ENCODE data around the gene SGSM2. TPM values are rescaled to one million over a fixed set of nuclear protein-coding genes. Genes with fewer than 3 reads are reported as not detected.

SGSM2 gene
- total and polyA plus RNA-seq, 2 experiments from 2014 or later = 13.7 to 52.4 TPM

DNA sequence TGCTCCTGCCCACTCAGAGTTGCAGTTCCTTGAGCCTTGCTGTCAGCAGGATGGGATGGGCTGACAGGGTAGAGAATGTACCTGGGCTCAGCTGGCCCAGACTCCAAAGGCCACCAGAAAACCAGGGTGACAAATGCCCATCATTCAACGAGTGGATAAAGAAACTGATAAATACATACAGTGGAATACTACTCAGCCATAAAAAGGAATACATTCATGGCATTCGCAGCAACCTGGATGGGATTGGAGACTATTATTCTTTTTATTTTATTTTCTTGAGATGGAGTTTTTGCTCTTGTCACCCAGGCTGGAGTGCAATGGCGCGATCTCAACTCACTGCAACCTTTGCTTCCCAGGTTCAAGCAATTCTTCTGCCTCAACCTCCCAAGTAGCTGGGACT, 19.9 kb downstream of the SGSM2 start:
- no peaks in the 10 kb centered on the region; the same call in 1 of the 2 replicates for H3K4me1 ChIP-seq (ENCODE audit: insufficient read depth)
- H4K20me1 ChIP-seq (replicated peaks; ENCODE audit: insufficient read depth) = no peaks in the 10 kb centered on the region
- Mint-ChIP-seq H3K9me3 (no peaks in the 10 kb centered on the region), H3K4me3 (no peak overlapping the region), H3K4me1 (peaks cover 6% of the 10 kb centered on the region; the same call in 2 of the 3 replicates), H3K27me3 (ENCODE audit: insufficient read depth, low read depth, poor library complexity) (peaks cover 4% of the 10 kb centered on the region), H3K27ac (no peak overlapping the region), H3K36me3 (ENCODE audit: low read depth) (peaks cover 3% of the 10 kb centered on the region; the same call in 1 of the 3 replicates)
- H3K9me2 ChIP-seq (ENCODE audit: insufficient read depth) = no peaks in the 10 kb centered on the region
- TF ChIP-seq NANOG (IDR thresholded peaks at IDR 0.05; ENCODE audit: borderline replicate concordance) = no peak
- TF ChIP-seq CREB1 (CRISPR knock-in tag; IDR thresholded peaks at IDR 0.05; ENCODE audit: low read depth) = no peak
- TF ChIP-seq, protein P1, sequence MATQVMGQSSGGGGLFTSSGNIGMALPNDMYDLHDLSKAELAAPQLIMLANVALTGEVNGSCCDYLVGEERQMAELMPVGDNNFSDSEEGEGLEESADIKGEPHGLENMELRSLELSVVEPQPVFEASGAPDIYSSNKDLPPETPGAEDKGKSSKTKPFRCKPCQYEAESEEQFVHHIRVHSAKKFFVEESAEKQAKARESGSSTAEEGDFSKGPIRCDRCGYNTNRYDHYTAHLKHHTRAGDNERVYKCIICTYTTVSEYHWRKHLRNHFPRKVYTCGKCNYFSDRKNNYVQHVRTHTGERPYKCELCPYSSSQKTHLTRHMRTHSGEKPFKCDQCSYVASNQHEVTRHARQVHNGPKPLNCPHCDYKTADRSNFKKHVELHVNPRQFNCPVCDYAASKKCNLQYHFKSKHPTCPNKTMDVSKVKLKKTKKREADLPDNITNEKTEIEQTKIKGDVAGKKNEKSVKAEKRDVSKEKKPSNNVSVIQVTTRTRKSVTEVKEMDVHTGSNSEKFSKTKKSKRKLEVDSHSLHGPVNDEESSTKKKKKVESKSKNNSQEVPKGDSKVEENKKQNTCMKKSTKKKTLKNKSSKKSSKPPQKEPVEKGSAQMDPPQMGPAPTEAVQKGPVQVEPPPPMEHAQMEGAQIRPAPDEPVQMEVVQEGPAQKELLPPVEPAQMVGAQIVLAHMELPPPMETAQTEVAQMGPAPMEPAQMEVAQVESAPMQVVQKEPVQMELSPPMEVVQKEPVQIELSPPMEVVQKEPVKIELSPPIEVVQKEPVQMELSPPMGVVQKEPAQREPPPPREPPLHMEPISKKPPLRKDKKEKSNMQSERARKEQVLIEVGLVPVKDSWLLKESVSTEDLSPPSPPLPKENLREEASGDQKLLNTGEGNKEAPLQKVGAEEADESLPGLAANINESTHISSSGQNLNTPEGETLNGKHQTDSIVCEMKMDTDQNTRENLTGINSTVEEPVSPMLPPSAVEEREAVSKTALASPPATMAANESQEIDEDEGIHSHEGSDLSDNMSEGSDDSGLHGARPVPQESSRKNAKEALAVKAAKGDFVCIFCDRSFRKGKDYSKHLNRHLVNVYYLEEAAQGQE (IDR thresholded peaks at IDR 0.05; ENCODE audit: unreplicated experiment) = no peak
- TF ChIP-seq, protein P2, sequence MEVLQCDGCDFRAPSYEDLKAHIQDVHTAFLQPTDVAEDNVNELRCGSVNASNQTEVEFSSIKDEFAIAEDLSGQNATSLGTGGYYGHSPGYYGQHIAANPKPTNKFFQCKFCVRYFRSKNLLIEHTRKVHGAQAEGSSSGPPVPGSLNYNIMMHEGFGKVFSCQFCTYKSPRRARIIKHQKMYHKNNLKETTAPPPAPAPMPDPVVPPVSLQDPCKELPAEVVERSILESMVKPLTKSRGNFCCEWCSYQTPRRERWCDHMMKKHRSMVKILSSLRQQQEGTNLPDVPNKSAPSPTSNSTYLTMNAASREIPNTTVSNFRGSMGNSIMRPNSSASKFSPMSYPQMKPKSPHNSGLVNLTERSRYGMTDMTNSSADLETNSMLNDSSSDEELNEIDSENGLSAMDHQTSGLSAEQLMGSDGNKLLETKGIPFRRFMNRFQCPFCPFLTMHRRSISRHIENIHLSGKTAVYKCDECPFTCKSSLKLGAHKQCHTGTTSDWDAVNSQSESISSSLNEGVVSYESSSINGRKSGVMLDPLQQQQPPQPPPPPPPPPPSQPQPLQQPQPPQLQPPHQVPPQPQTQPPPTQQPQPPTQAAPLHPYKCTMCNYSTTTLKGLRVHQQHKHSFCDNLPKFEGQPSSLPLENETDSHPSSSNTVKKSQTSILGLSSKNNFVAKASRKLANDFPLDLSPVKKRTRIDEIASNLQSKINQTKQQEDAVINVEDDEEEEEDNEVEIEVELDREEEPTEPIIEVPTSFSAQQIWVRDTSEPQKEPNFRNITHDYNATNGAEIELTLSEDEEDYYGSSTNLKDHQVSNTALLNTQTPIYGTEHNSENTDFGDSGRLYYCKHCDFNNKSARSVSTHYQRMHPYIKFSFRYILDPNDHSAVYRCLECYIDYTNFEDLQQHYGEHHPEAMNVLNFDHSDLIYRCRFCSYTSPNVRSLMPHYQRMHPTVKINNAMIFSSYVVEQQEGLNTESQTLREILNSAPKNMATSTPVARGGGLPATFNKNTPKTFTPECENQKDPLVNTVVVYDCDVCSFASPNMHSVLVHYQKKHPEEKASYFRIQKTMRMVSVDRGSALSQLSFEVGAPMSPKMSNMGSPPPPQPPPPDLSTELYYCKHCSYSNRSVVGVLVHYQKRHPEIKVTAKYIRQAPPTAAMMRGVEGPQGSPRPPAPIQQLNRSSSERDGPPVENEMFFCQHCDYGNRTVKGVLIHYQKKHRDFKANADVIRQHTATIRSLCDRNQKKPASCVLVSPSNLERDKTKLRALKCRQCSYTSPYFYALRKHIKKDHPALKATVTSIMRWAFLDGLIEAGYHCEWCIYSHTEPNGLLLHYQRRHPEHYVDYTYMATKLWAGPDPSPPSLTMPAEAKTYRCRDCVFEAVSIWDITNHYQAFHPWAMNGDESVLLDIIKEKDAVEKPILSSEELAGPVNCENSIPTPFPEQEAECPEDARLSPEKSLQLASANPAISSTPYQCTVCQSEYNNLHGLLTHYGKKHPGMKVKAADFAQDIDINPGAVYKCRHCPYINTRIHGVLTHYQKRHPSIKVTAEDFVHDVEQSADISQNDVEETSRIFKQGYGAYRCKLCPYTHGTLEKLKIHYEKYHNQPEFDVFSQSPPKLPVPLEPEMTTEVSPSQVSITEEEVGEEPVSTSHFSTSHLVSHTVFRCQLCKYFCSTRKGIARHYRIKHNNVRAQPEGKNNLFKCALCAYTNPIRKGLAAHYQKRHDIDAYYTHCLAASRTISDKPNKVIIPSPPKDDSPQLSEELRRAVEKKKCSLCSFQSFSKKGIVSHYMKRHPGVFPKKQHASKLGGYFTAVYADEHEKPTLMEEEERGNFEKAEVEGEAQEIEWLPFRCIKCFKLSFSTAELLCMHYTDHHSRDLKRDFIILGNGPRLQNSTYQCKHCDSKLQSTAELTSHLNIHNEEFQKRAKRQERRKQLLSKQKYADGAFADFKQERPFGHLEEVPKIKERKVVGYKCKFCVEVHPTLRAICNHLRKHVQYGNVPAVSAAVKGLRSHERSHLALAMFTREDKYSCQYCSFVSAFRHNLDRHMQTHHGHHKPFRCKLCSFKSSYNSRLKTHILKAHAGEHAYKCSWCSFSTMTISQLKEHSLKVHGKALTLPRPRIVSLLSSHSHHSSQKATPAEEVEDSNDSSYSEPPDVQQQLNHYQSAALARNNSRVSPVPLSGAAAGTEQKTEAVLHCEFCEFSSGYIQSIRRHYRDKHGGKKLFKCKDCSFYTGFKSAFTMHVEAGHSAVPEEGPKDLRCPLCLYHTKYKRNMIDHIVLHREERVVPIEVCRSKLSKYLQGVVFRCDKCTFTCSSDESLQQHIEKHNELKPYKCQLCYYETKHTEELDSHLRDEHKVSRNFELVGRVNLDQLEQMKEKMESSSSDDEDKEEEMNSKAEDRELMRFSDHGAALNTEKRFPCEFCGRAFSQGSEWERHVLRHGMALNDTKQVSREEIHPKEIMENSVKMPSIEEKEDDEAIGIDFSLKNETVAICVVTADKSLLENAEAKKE (CRISPR knock-in tag; IDR thresholded peaks at IDR 0.05) = no peak
- TF ChIP-seq ETS1 (IDR thresholded peaks at IDR 0.05) = no peak
- TF ChIP-seq JUNB (IDR thresholded peaks at IDR 0.05; ENCODE audit: unreplicated experiment) = no peak
- no peak for TF ChIP-seq EZH2 (IDR thresholded peaks at IDR 0.05; ENCODE audit: low read depth, unreplicated experiment)
- no peak for TF ChIP-seq EZH2phosphoT487 (IDR thresholded peaks at IDR 0.05; ENCODE audit: unreplicated experiment)
- TF ChIP-seq ZNF114 (CRISPR knock-in tag; IDR thresholded peaks at IDR 0.05) = no peak
- TF ChIP-seq STAT1 (IDR thresholded peaks at IDR 0.05; ENCODE audit: unreplicated experiment) = no peak
- TF ChIP-seq POLR2AphosphoS5 (IDR thresholded peaks at IDR 0.05; ENCODE audit: low read depth) = no peak
- TF ChIP-seq, protein P3, sequence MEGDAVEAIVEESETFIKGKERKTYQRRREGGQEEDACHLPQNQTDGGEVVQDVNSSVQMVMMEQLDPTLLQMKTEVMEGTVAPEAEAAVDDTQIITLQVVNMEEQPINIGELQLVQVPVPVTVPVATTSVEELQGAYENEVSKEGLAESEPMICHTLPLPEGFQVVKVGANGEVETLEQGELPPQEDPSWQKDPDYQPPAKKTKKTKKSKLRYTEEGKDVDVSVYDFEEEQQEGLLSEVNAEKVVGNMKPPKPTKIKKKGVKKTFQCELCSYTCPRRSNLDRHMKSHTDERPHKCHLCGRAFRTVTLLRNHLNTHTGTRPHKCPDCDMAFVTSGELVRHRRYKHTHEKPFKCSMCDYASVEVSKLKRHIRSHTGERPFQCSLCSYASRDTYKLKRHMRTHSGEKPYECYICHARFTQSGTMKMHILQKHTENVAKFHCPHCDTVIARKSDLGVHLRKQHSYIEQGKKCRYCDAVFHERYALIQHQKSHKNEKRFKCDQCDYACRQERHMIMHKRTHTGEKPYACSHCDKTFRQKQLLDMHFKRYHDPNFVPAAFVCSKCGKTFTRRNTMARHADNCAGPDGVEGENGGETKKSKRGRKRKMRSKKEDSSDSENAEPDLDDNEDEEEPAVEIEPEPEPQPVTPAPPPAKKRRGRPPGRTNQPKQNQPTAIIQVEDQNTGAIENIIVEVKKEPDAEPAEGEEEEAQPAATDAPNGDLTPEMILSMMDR (conservative IDR thresholded peaks at IDR 0.05; ENCODE audit: low read depth in 2 of 2) = no peak
- TF ChIP-seq ZNF331 (CRISPR knock-in tag; IDR thresholded peaks at IDR 0.05; ENCODE audit: low read depth) = no peak
- no peaks in the 10 kb centered on the region for H3K79me2 ChIP-seq (replicated peaks; ENCODE audit: insufficient read depth)
- no peak overlapping the region for H2AFZ ChIP-seq
- H3K4me2 ChIP-seq = no peak overlapping the region
- H3K27ac ChIP-seq (ENCODE audit: low read depth) = no peak overlapping the region
- no peak for ATAC-seq
- H3F3A ChIP-seq (replicated peaks; ENCODE audit: low read depth) = 0 out of 2 replicates have a peak, but pooled peaks cover 11% of the 10 kb centered on the region
- H3K36me3 ChIP-seq (ENCODE audit: insufficient read depth) = no peaks in the 10 kb centered on the region
- no peak overlapping the region for H3K4me3 ChIP-seq
- DNase-seq (ENCODE audit: low spot score) = no peak
- no peaks in the 10 kb centered on the region for H3K27me3 ChIP-seq (ENCODE audit: insufficient read depth)
